ENCODE measurements around the gene SCFD2. TPM values are rescaled to one million over a fixed set of nuclear protein-coding genes. Genes with fewer than 3 reads are reported as not detected.

SCFD2 gene
- total and polyA plus RNA-seq, 10 of the 15 experiments (the other 5 are each of a cell fraction or from before 2014, with no cell fraction given): 4.8 to 37.6 (median 24.9) TPM

- no peak for ATAC-seq
- Histone ChIP-seq H3K79me2 (ENCODE audit: control insufficient read depth, insufficient read depth, low read length) (no peaks in the 10 kb centered on the region), H2AFZ (ENCODE audit: control insufficient read depth, low read depth, low read length) (no peak overlapping the region), H3K4me1 (ENCODE audit: control insufficient read depth, insufficient read depth, low read length) (peaks cover 35% of the 10 kb centered on the region), H4K20me1 (ENCODE audit: control insufficient read depth, insufficient read depth) (no peaks in the 10 kb centered on the region), H3K27me3 (replicated peaks in 1 of 2; ENCODE audit: control insufficient read depth in 2 of 2, insufficient read depth in 2 of 2, low read length in 1 of 2) (no peaks in the 10 kb centered on the region), H3K36me3 (ENCODE audit: control insufficient read depth in 2 of 2, insufficient read depth in 2 of 2, low read length in 1 of 2) (no peaks in the 10 kb centered on the region), H3K4me2 (ENCODE audit: control insufficient read depth, insufficient read depth) (no peak overlapping the region), H3K4me3 (no peak overlapping the region), H3K27ac (ENCODE audit: control insufficient read depth, insufficient read depth) (no peak overlapping the region), H3K9ac (ENCODE audit: control insufficient read depth, insufficient read depth, low read length) (no peak overlapping the region), H3K9me3 (replicated peaks; ENCODE audit: control insufficient read depth, insufficient read depth, low read length) (no peaks in the 10 kb centered on the region; the same call in 1 of the 3 replicates)
- FAIRE-seq: no peak
- CTCF ChIA-PET: interaction anchor here (0.9 to 1.1 kb wide), 3 partner anchors 8 to 901 kb away, joined by 3 to 5 read pairs (median 4); no protein-coding TSS in a partner anchor
- intact Hi-C loops (cut with micrococcal nuclease; ENCODE audit: unreplicated experiment): no loop called here
- TF ChIP-seq E2F4 (IDR thresholded peaks at IDR 0.05; ENCODE audit: low read depth, low read length) (no peak), RCOR1 (conservative IDR thresholded peaks at IDR 0.05; ENCODE audit: low read depth, low read length) (no peak), LARP7 (IDR thresholded peaks at IDR 0.05) (no peak), IKZF2 (IDR thresholded peaks at IDR 0.05) (no peak), USF1 (IDR thresholded peaks at IDR 0.05; ENCODE audit: borderline replicate concordance, extremely low read length, insufficient read depth, low read depth, low read length) (no peak), HDGF (IDR thresholded peaks at IDR 0.05) (no peak), IKZF1 (conservative IDR thresholded peaks at IDR 0.05) (no peak), NRF1 (conservative IDR thresholded peaks at IDR 0.05; ENCODE audit: low read depth, low read length) (no peak), BCL11A (IDR thresholded peaks at IDR 0.05; ENCODE audit: low read depth, low read length) (no peak)
- no peak for DNase-seq (ENCODE audit: low read depth, low spot score)
- BruUV-seq (replicated peaks): no TSS peak
- RAD21 ChIA-PET (ENCODE audit: unreplicated experiment): no interaction called here
- SMC1A ChIA-PET (ENCODE audit: uncharacterized antibody, unreplicated experiment): interaction anchor here (1.0 to 2.4 kb wide), 3 partner anchors 9 to 699 kb away, joined by 3 to 7 read pairs (median 6); no protein-coding TSS in a partner anchor
- in situ Hi-C loops (cut with MboI): no loop called here
- POLR2A ChIA-PET: no interaction called here
- WGBS (ENCODE audit: insufficient coverage, insufficient replicate concordance, low lambda C conversion rate, missing lambda C conversion rate): 100% methylated on average over 4 of the region's 4 CpGs
Measured at GRCh38 chr4:53007024-53007423, 358.8 kb downstream of the SCFD2 start.
